Activated naive CD4-positive, alpha-beta T cell treated with anti-CD3 and anti-CD28 coated beads, Interleukin-2, amount 10 ng/mL, durations not matched to agents 7 days and 5 days (primary cell): ENCODE measurements around the gene AWAT2.
A peak's percentile ranks its signal among the peaks of the same experiment; 100 is the strongest.

Experiments
- CTCF ChIA-PET: fragments of 350-600 bp; sonication (Branson Sonifier 250); formaldehyde crosslinking; loops from one replicate; lab custom pipeline; 2021; ENCODE audit warnings: antibody characterized with exemption; lab: Charles Lee
- DNase-seq: peaks from one replicate; pipeline ENCODE4 v3.0.0-alpha.2; 2020
- H3K27ac Mint-ChIP-seq: one replicate; pipeline ENCODE4 v1.8.0; 2021; ENCODE audit warnings: mild to moderate bottlenecking, moderate library complexity, mixed read lengths
- H3K27me3 Mint-ChIP-seq: one replicate; pipeline ENCODE4 v1.8.0; 2021; ENCODE audit warnings: mild to moderate bottlenecking, mixed read lengths
- H3K36me3 Mint-ChIP-seq: one replicate; pipeline ENCODE4 v1.8.0; 2021; ENCODE audit warnings: mixed read lengths
- H3K4me1 Mint-ChIP-seq: one replicate; pipeline ENCODE4 v1.8.0; 2021; ENCODE audit warnings: mixed read lengths
- H3K4me3 Mint-ChIP-seq: one replicate; pipeline ENCODE4 v1.8.0; 2021; ENCODE audit warnings: mild to moderate bottlenecking, moderate library complexity, mixed read lengths
- H3K9me3 Mint-ChIP-seq: one replicate; pipeline ENCODE4 v1.8.0; 2021; ENCODE audit warnings: mixed read lengths

AWAT2 gene

GRCh38 chrX:70052895-70053615 lies 3.3 kb upstream of the AWAT2 start:
- Mint-ChIP-seq H3K27me3 (peaks cover 4% of the 10 kb centered on the region), H3K9me3 (no peaks in the 10 kb centered on the region), H3K4me3 (no peak overlapping the region), H3K27ac (no peak overlapping the region), H3K36me3 (no peaks in the 10 kb centered on the region), H3K4me1 (no peaks in the 10 kb centered on the region)
- DNase-seq: no peak
- CTCF ChIA-PET: no interaction called here

GRCh38 chrX:70049406-70049805 lies 332 bp downstream of the AWAT2 start:
- CTCF ChIA-PET: no interaction called here
- no peaks in the 10 kb centered on the region for H3K36me3 Mint-ChIP-seq
- H3K27me3 Mint-ChIP-seq: peaks cover 3% of the 10 kb centered on the region
- no peaks in the 10 kb centered on the region for H3K4me1 Mint-ChIP-seq
- H3K4me3 Mint-ChIP-seq: no peak overlapping the region
- DNase-seq: no peak
- no peaks in the 10 kb centered on the region for H3K9me3 Mint-ChIP-seq
- no peak overlapping the region for H3K27ac Mint-ChIP-seq

GRCh38 chrX:70046978-70047377 lies 2.8 kb downstream of the AWAT2 start:
- H3K4me3 Mint-ChIP-seq: no peak overlapping the region

GRCh38 chrX:70044541-70045245 lies 5.0 kb downstream of the AWAT2 start:
- Mint-ChIP-seq H3K36me3 (no peaks in the 10 kb centered on the region), H3K4me3 (no peak overlapping the region), H3K27ac (no peak overlapping the region), H3K4me1 (no peaks in the 10 kb centered on the region), H3K9me3 (no peaks in the 10 kb centered on the region), H3K27me3 (peaks cover 8% of the 10 kb centered on the region)
- CTCF ChIA-PET: interaction anchor here (1.0 kb wide), 1 partner anchor 52 kb away, joined by 3 read pairs; no protein-coding TSS in a partner anchor
- no peak for DNase-seq

More at GRCh38 chrX:70046978-70047377, 2.8 kb downstream of the AWAT2 start:
- Mint-ChIP-seq H3K4me1 (no peaks in the 10 kb centered on the region), H3K27ac (no peak overlapping the region), H3K27me3 (peaks cover 8% of the 10 kb centered on the region), H3K36me3 (no peaks in the 10 kb centered on the region), H3K9me3 (no peaks in the 10 kb centered on the region)
- CTCF ChIA-PET: no interaction called here
- DNase-seq: no peak

- no peaks in the 10 kb centered on the region for H3K9me3 Mint-ChIP-seq
- no peak for DNase-seq
- H3K27ac Mint-ChIP-seq: no peak overlapping the region
- H3K36me3 Mint-ChIP-seq: no peaks in the 10 kb centered on the region
- H3K4me1 Mint-ChIP-seq: no peaks in the 10 kb centered on the region
- peaks cover 8% of the 10 kb centered on the region for H3K27me3 Mint-ChIP-seq
- CTCF ChIA-PET: no interaction called here
- H3K4me3 Mint-ChIP-seq: no peak overlapping the region
Observed at GRCh38 chrX:70043685-70044084, 6.1 kb downstream of the AWAT2 start.

GRCh38 chrX:70042399-70043371 lies 7.1 kb downstream of the AWAT2 start:
- Mint-ChIP-seq H3K27me3 (peaks cover 8% of the 10 kb centered on the region), H3K4me3 (no peak overlapping the region), H3K4me1 (no peaks in the 10 kb centered on the region), H3K36me3 (no peaks in the 10 kb centered on the region), H3K9me3 (no peaks in the 10 kb centered on the region), H3K27ac (no peak overlapping the region)
- no peak for DNase-seq
- CTCF ChIA-PET: interaction anchor here (0.9 to 1.5 kb wide), 4 partner anchors 9 to 54 kb away, joined by 3 to 4 read pairs (median 3); no protein-coding TSS in a partner anchor

- Mint-ChIP-seq H3K9me3 (no peaks in the 10 kb centered on the region), H3K27me3 (peaks cover 8% of the 10 kb centered on the region), H3K27ac (no peak overlapping the region), H3K4me3 (no peak overlapping the region), H3K4me1 (no peaks in the 10 kb centered on the region), H3K36me3 (no peaks in the 10 kb centered on the region)
- CTCF ChIA-PET: interaction anchor here (0.9 to 1.5 kb wide), 4 partner anchors 9 to 55 kb away, joined by 3 to 4 read pairs (median 3); no protein-coding TSS in a partner anchor
- no peak for DNase-seq
Observed at GRCh38 chrX:70041993-70042392, 7.7 kb downstream of the AWAT2 start.

GRCh38 chrX:70039758-70040157 lies 10.0 kb downstream of the AWAT2 start:
- no peak overlapping the region for H3K4me3 Mint-ChIP-seq
- no peaks in the 10 kb centered on the region for H3K9me3 Mint-ChIP-seq
- DNase-seq: no peak
- H3K27ac Mint-ChIP-seq: no peak overlapping the region
- no peaks in the 10 kb centered on the region for H3K36me3 Mint-ChIP-seq
- CTCF ChIA-PET: interaction anchor here (1.6 kb wide), 1 partner anchor 10 kb away, joined by 7 read pairs; no protein-coding TSS in a partner anchor
- H3K4me1 Mint-ChIP-seq: no peaks in the 10 kb centered on the region
- peaks cover 8% of the 10 kb centered on the region for H3K27me3 Mint-ChIP-seq

- CTCF ChIA-PET: interaction anchor here (1.6 kb wide), 1 partner anchor 9 kb away, joined by 7 read pairs; no protein-coding TSS in a partner anchor
- Mint-ChIP-seq H3K27me3 (peaks cover 4% of the 10 kb centered on the region), H3K27ac (no peak overlapping the region), H3K36me3 (no peaks in the 10 kb centered on the region), H3K4me3 (no peak overlapping the region), H3K4me1 (no peaks in the 10 kb centered on the region), H3K9me3 (no peaks in the 10 kb centered on the region)
- no peak for DNase-seq
Observed at GRCh38 chrX:70038951-70039350, 10.8 kb downstream of the AWAT2 start.

- H3K4me1 Mint-ChIP-seq: no peaks in the 10 kb centered on the region
- no peaks in the 10 kb centered on the region for H3K9me3 Mint-ChIP-seq
- CTCF ChIA-PET: no interaction called here
Observed at GRCh38 chrX:70038515-70038914, 11.2 kb downstream of the AWAT2 start.

GRCh38 chrX:70034646-70035045 lies 15.1 kb downstream of the AWAT2 start:
- no peak overlapping the region for H3K4me3 Mint-ChIP-seq
- peaks cover 33% of the 10 kb centered on the region for H3K4me1 Mint-ChIP-seq
- no peak overlapping the region for H3K27ac Mint-ChIP-seq
- DNase-seq: no peak
- no peaks in the 10 kb centered on the region for H3K27me3 Mint-ChIP-seq
- CTCF ChIA-PET: interaction anchor here (3.2 kb wide), 1 partner anchor 63 kb away, joined by 11 read pairs; no protein-coding TSS in a partner anchor
- H3K9me3 Mint-ChIP-seq: no peaks in the 10 kb centered on the region
- peaks cover 9% of the 10 kb centered on the region for H3K36me3 Mint-ChIP-seq

More at GRCh38 chrX:70038515-70038914, 11.2 kb downstream of the AWAT2 start:
- H3K4me3 Mint-ChIP-seq: no peak overlapping the region
- H3K36me3 Mint-ChIP-seq: no peaks in the 10 kb centered on the region
- peaks cover 3% of the 10 kb centered on the region for H3K27me3 Mint-ChIP-seq
- no peak for DNase-seq
- no peak overlapping the region for H3K27ac Mint-ChIP-seq

GRCh38 chrX:70033348-70034051 lies 16.2 kb downstream of the AWAT2 start:
- peak; percentile 52 for DNase-seq
- Mint-ChIP-seq H3K27me3 (no peaks in the 10 kb centered on the region), H3K4me1 (peaks cover 45% of the 10 kb centered on the region), H3K4me3 (no peak overlapping the region), H3K27ac (peak overlapping the region; percentile 69), H3K9me3 (no peaks in the 10 kb centered on the region), H3K36me3 (peaks cover 11% of the 10 kb centered on the region)
- CTCF ChIA-PET: interaction anchor here (0.7 to 3.2 kb wide), 7 partner anchors 9 to 497 kb away, joined by 3 to 11 read pairs (median 3); no protein-coding TSS in a partner anchor

- H3K27ac Mint-ChIP-seq: no peak overlapping the region
- H3K4me1 Mint-ChIP-seq: peaks cover 50% of the 10 kb centered on the region
- no peaks in the 10 kb centered on the region for H3K27me3 Mint-ChIP-seq
- H3K36me3 Mint-ChIP-seq: peaks cover 11% of the 10 kb centered on the region
- no peaks in the 10 kb centered on the region for H3K9me3 Mint-ChIP-seq
- CTCF ChIA-PET: interaction anchor here (0.7 to 3.2 kb wide), 6 partner anchors 10 to 496 kb away, joined by 3 to 11 read pairs (median 3); no protein-coding TSS in a partner anchor
- H3K4me3 Mint-ChIP-seq: no peak overlapping the region
- no peak for DNase-seq
Observed at GRCh38 chrX:70032792-70033191, 16.9 kb downstream of the AWAT2 start.
